GM18517 (cell line): ENCODE measurements around the gene SLAMF8.
A peak's percentile ranks its signal among the peaks of the same experiment; 100 is the strongest.

Source experiments
- ATAC-seq: cut with Tn5 transposase; IDR thresholded peaks from one replicate; pipeline ENCODE4 v1.9.1; 2021; ENCODE audit warnings: mild to moderate bottlenecking, moderate library complexity; ENCODE audit not compliant: unreplicated experiment

The SLAMF8 gene

DNA sequence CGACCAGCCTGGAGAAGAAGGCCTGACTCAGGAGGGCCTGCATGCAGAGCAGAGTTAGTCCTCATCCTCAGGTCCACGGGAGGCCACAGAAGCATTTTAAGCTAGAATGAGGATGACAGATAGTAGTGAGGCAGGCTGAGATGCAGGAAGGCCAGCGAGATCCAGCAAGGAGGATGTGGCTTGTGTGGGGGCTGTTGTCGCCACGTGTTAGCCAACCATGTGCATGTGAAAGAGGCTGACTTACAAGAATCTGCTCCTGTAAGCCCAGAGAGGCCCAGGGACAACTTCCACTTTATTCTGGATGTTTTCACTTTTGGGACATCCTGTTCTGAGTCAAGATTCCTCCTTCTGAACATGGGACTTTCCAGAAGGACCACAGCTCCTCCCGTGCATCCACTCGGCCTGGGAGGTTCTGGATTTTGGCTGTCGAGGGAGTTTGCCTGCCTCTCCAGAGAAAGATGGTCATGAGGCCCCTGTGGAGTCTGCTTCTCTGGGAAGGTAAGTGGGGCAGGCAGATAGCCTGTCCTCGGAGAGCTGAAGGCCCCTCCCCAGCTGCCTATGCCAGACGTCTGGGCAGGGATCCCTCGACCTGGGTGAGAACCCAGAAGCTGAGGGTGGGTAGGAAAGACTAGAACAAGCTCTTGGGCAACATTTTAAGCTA is at the start of gene SLAMF8:
SLAMF8 (plus strand) TSS at position 433 of the 661 bp plus-strand sequence; CDS start at position 459, 26 bp downstream.
- no peak for ATAC-seq

- ATAC-seq = no peak
Measured at GRCh38 chr1:159778266-159778665, 48.4 kb upstream of the SLAMF8 start.

DNA sequence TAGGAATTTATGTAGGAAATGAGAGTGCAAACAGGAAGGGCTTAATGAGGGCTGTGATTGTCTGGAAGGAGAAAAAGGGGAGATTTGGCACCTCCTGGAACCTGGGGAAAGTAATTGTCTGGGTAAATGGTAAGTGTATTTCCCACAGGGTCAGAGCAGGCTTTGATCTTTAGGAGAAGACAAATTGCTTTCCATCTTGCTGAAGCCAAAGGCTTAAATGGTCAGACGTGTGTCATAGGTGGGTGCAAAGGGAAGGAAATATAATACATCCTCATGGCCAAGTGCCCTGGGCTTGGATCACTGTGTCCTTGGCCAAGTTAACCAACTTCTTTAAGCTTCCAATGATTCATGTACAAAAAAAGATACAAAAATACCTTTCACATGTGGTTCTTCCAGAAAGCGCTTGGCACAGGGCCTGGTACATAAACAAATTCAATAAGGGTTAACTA is 47.2 kb upstream of the SLAMF8 start:
- no peak for ATAC-seq

GRCh38 chr1:159780583-159781582 is 45.8 kb upstream of the SLAMF8 start, which contains the start of gene DUSP23:
DUSP23 (plus strand) TSS chr1:159780962; CDS start chr1:159781101, 139 bp downstream.
- ATAC-seq = peak; percentile 94

DNA sequence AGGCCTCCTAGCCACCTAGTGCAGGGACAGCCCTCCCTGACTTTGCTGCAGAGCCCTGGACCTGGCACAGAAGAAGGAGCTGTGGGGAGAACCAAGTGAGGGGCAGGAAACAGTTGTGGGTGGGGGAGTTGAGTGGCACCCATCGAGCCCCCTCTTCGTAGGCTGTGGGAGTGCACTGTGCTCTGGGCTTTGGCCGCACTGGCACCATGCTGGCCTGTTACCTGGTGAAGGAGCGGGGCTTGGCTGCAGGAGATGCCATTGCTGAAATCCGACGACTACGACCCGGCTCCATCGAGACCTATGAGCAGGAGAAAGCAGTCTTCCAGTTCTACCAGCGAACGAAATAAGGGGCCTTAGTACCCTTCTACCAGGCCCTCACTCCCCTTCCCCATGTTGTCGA is 44.7 kb upstream of the SLAMF8 start:
- no peak for ATAC-seq

- ATAC-seq = no peak
Measured at GRCh38 chr1:159783724-159784123, 42.9 kb upstream of the SLAMF8 start.

DNA sequence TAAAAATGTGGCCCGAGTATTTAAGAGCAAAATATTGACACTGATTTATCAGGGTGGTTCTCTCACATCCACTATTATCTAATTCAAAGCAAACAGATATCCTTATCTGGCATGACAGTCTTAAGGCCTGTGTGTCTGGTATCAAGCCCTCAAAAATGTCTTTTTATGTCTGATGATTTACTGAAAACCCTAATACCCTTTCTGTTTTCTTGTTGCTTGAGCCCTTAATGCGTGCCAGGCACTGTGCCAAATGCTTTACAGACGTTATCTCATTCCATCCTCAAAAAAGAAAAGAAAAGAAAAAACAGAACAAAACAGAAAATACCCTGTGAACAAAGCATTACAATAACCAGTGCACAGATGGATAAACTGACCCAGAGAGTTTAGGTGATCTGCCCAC is 40.2 kb upstream of the SLAMF8 start:
- no peak for ATAC-seq

- ATAC-seq = no peak
Measured at GRCh38 chr1:159786966-159787365, 39.7 kb upstream of the SLAMF8 start.

DNA sequence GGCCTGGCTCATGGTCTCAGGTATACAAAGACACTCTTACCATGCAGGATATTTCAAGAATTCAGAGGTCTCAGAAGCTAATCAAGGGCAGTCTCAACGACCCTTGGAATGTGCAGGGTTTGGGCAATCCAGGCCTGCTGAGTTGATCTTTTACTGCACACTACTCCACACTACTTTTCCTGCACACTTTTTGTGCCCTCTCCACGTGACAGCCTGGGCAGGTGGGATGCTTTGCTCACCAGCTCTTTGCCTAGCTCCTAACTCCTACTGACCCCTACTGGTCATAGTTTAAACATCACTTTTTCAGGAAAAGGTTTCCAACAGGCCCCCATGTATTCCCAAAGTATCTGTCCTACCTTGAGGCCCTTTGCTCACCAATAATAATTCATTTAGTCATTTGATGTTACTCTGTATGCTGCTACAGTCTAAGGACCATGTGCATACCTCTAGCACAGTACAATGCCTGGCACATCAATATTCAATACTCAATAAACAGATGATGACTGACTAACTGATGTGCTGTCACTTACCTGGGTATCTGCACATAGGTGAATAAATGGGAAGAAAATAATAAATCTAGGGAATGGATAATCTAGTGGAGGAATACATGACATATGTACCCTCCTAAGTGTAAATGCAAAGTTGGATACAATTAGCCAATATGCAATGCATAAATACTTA is 36.3 kb upstream of the SLAMF8 start:
- no peak for ATAC-seq

GRCh38 chr1:159791031-159791430 is 35.6 kb upstream of the SLAMF8 start:
- ATAC-seq = no peak

DNA sequence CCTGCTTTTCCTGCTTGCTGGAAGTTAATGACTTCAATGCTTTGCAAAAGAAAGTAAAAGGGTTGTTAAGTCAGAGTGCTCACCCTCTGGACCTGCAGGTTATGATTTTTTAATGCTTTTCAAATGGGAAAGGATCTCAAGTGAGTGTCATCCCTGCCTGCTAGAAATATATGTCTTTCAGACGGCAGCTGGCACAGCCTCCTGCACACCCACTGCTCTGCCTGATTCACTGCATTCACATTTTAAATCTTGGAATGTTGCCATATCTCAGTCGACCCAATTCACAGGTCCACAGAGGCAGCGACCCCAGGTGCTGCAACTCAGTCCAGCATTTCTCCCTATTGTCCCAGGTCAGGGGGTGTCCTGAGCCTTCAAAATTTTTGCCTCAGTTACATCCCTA is 35.2 kb upstream of the SLAMF8 start:
- no peak for ATAC-seq

GRCh38 chr1:159795534-159795933 is 31.1 kb upstream of the SLAMF8 start:
- no peak for ATAC-seq

DNA sequence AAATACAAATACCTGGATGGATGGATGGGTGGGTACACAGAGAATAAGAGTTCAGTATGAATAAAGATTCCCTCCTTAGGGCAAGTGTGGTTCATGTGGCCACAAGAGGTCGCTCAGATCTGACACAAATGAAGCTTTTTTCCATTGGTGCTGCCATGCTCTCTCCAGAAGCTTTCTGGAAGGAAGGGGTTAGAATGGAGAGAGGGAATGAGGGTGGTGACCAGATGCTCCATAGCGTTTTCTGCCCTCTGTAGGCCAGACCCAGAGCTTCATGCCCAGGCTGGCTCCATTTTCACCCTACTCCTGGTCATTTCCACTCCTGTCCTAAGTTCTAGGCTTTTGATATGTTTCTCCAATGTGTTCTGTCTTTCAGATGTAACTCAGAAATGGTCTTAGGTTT is 27.8 kb upstream of the SLAMF8 start:
- no peak for ATAC-seq

GRCh38 chr1:159799446-159799985 is 27.2 kb upstream of the SLAMF8 start:
- no peak for ATAC-seq

GRCh38 chr1:159800177-159800930 is 26.3 kb upstream of the SLAMF8 start:
- no peak for ATAC-seq

GRCh38 chr1:159802111-159802510 is 24.6 kb upstream of the SLAMF8 start, which contains the start of gene FCRL6:
FCRL6 (plus strand) TSS chr1:159802360; CDS start chr1:159802425, 65 bp downstream.
- ATAC-seq = no peak

GRCh38 chr1:159803956-159804689 is 22.6 kb upstream of the SLAMF8 start:
- ATAC-seq = no peak

GRCh38 chr1:159804924-159805323 is 21.7 kb upstream of the SLAMF8 start:
- no peak for ATAC-seq

- no peak for ATAC-seq
Measured at GRCh38 chr1:159815926-159816325, 10.7 kb upstream of the SLAMF8 start.
